ENCODE data around the gene AP1B1. TPM values are rescaled to one million over a fixed set of nuclear protein-coding genes. Genes with fewer than 3 reads are reported as not detected.

AP1B1 gene
- total RNA-seq, 1 experiment from 2014 or later, result 77.9 TPM

DNA sequence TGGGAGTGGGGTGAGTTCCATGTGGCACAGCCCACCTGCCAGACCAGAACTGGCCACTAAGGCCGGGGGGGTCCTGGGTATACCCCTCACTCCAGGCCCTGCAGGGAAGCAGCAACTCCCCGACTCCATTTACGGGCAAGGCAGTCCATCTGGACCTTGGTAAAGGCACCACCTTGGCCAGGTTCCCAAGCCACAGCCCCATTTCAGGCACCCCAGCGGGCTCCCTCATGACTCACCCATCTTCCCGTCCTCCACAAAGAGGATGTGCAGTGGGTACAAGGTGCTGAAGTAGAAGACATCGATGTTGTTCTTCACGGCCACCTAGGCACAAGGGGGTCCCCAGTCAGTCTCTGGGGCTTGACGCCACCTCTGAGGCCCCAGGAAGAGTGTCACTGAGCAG lies 57.2 kb downstream of the AP1B1 start:
- POLR2A ChIA-PET, result no interaction called here
- no peak overlapping the region for H3K27ac Mint-ChIP-seq
- no peak for ATAC-seq

DNA sequence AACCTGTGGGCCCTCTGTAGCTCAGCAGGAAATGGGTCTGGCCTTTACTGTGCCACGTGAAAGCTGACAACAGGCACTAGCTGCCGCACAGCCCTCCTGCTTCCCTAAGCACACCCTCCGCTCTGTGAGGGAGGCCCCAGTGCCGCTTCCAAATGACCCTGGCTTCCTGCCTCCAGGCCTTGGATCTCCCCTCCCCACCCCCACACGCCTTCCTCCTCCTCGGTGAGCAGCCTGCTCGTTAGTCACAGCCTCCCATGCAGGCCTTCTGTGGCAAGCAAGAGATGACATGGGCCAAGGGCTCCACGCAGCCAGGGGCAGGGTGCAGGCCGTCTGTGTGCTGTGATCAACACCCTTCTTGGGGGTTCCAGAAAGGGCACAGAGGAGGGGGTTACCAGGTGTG lies 57.6 kb downstream of the AP1B1 start:
- H3K36me3 Mint-ChIP-seq, result peaks cover 10% of the 10 kb centered on the region; the same call in 1 of the 2 replicates
- DNase-seq (ENCODE audit: low spot score), result no peak
- no peak overlapping the region for H3K27ac Mint-ChIP-seq
- no peaks in the 10 kb centered on the region for H3K9me3 Mint-ChIP-seq
- peak; percentile 20 for ATAC-seq
- no peak overlapping the region for H3K4me3 Mint-ChIP-seq
- ChIA-PET POLR2A (no interaction called here), CTCF (no interaction called here)
- no peaks in the 10 kb centered on the region for H3K27me3 Mint-ChIP-seq (ENCODE audit: low read depth)
- H3K4me1 Mint-ChIP-seq, result no peaks in the 10 kb centered on the region
- no peak for TF ChIP-seq TEAD4 (CRISPR knock-in tag; IDR thresholded peaks at IDR 0.05)
- no peak for TF ChIP-seq FOXJ3 (CRISPR knock-in tag; IDR thresholded peaks at IDR 0.05; ENCODE audit: borderline replicate concordance)
- TF ChIP-seq, protein P1, sequence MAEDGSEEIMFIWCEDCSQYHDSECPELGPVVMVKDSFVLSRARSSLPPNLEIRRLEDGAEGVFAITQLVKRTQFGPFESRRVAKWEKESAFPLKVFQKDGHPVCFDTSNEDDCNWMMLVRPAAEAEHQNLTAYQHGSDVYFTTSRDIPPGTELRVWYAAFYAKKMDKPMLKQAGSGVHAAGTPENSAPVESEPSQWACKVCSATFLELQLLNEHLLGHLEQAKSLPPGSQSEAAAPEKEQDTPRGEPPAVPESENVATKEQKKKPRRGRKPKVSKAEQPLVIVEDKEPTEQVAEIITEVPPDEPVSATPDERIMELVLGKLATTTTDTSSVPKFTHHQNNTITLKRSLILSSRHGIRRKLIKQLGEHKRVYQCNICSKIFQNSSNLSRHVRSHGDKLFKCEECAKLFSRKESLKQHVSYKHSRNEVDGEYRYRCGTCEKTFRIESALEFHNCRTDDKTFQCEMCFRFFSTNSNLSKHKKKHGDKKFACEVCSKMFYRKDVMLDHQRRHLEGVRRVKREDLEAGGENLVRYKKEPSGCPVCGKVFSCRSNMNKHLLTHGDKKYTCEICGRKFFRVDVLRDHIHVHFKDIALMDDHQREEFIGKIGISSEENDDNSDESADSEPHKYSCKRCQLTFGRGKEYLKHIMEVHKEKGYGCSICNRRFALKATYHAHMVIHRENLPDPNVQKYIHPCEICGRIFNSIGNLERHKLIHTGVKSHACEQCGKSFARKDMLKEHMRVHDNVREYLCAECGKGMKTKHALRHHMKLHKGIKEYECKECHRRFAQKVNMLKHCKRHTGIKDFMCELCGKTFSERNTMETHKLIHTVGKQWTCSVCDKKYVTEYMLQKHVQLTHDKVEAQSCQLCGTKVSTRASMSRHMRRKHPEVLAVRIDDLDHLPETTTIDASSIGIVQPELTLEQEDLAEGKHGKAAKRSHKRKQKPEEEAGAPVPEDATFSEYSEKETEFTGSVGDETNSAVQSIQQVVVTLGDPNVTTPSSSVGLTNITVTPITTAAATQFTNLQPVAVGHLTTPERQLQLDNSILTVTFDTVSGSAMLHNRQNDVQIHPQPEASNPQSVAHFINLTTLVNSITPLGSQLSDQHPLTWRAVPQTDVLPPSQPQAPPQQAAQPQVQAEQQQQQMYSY (CRISPR knock-in tag; IDR thresholded peaks at IDR 0.05), result peak; percentile 61; the same call in 1 of the 2 replicates
- TF ChIP-seq, protein P2, sequence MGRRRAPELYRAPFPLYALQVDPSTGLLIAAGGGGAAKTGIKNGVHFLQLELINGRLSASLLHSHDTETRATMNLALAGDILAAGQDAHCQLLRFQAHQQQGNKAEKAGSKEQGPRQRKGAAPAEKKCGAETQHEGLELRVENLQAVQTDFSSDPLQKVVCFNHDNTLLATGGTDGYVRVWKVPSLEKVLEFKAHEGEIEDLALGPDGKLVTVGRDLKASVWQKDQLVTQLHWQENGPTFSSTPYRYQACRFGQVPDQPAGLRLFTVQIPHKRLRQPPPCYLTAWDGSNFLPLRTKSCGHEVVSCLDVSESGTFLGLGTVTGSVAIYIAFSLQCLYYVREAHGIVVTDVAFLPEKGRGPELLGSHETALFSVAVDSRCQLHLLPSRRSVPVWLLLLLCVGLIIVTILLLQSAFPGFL (CRISPR knock-in tag; IDR thresholded peaks at IDR 0.05; ENCODE audit: borderline replicate concordance), result no peak
- no peak for TF ChIP-seq ZNF263 (CRISPR knock-in tag; IDR thresholded peaks at IDR 0.05; ENCODE audit: low read depth)

More for the DNA sequence above, 57.2 kb downstream of the AP1B1 start:
- CTCF ChIA-PET, result no interaction called here
- DNase-seq (ENCODE audit: low spot score), result no peak
- TF ChIP-seq MYBL2 (CRISPR knock-in tag; IDR thresholded peaks at IDR 0.05), result no peak
- TF ChIP-seq, protein P3, sequence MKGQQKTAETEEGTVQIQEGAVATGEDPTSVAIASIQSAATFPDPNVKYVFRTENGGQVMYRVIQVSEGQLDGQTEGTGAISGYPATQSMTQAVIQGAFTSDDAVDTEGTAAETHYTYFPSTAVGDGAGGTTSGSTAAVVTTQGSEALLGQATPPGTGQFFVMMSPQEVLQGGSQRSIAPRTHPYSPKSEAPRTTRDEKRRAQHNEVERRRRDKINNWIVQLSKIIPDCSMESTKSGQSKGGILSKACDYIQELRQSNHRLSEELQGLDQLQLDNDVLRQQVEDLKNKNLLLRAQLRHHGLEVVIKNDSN (CRISPR knock-in tag; IDR thresholded peaks at IDR 0.05), result no peak
- TF ChIP-seq SMAD4 (CRISPR knock-in tag; IDR thresholded peaks at IDR 0.05), result no peak
- TF ChIP-seq, protein P4, sequence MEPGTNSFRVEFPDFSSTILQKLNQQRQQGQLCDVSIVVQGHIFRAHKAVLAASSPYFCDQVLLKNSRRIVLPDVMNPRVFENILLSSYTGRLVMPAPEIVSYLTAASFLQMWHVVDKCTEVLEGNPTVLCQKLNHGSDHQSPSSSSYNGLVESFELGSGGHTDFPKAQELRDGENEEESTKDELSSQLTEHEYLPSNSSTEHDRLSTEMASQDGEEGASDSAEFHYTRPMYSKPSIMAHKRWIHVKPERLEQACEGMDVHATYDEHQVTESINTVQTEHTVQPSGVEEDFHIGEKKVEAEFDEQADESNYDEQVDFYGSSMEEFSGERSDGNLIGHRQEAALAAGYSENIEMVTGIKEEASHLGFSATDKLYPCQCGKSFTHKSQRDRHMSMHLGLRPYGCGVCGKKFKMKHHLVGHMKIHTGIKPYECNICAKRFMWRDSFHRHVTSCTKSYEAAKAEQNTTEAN (CRISPR knock-in tag; IDR thresholded peaks at IDR 0.05), result no peak
- no peak for TF ChIP-seq CREB1 (CRISPR knock-in tag; IDR thresholded peaks at IDR 0.05)
- TF ChIP-seq, protein P5, sequence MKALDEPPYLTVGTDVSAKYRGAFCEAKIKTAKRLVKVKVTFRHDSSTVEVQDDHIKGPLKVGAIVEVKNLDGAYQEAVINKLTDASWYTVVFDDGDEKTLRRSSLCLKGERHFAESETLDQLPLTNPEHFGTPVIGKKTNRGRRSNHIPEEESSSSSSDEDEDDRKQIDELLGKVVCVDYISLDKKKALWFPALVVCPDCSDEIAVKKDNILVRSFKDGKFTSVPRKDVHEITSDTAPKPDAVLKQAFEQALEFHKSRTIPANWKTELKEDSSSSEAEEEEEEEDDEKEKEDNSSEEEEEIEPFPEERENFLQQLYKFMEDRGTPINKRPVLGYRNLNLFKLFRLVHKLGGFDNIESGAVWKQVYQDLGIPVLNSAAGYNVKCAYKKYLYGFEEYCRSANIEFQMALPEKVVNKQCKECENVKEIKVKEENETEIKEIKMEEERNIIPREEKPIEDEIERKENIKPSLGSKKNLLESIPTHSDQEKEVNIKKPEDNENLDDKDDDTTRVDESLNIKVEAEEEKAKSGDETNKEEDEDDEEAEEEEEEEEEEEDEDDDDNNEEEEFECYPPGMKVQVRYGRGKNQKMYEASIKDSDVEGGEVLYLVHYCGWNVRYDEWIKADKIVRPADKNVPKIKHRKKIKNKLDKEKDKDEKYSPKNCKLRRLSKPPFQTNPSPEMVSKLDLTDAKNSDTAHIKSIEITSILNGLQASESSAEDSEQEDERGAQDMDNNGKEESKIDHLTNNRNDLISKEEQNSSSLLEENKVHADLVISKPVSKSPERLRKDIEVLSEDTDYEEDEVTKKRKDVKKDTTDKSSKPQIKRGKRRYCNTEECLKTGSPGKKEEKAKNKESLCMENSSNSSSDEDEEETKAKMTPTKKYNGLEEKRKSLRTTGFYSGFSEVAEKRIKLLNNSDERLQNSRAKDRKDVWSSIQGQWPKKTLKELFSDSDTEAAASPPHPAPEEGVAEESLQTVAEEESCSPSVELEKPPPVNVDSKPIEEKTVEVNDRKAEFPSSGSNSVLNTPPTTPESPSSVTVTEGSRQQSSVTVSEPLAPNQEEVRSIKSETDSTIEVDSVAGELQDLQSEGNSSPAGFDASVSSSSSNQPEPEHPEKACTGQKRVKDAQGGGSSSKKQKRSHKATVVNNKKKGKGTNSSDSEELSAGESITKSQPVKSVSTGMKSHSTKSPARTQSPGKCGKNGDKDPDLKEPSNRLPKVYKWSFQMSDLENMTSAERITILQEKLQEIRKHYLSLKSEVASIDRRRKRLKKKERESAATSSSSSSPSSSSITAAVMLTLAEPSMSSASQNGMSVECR (CRISPR knock-in tag; IDR thresholded peaks at IDR 0.05; ENCODE audit: borderline replicate concordance), result no peak
- no peak for TF ChIP-seq FOXK1 (CRISPR knock-in tag; IDR thresholded peaks at IDR 0.05)
- no peak for TF ChIP-seq ESRRA (CRISPR knock-in tag; IDR thresholded peaks at IDR 0.05; ENCODE audit: borderline replicate concordance)
- TF ChIP-seq OVOL2 (CRISPR knock-in tag; IDR thresholded peaks at IDR 0.05; ENCODE audit: borderline replicate concordance), result no peak
- TF ChIP-seq, protein P1 (CRISPR knock-in tag; IDR thresholded peaks at IDR 0.05), result no peak
- no peak for TF ChIP-seq EMX1 (CRISPR knock-in tag; IDR thresholded peaks at IDR 0.05)
- TF ChIP-seq GTF2I (CRISPR knock-in tag; conservative IDR thresholded peaks at IDR 0.05), result no peak
- Mint-ChIP-seq H3K4me3 (no peak overlapping the region), H3K27me3 (ENCODE audit: low read depth) (no peaks in the 10 kb centered on the region), H3K36me3 (peaks cover 15% of the 10 kb centered on the region; the same call in 1 of the 2 replicates), H3K9me3 (no peaks in the 10 kb centered on the region), H3K4me1 (no peaks in the 10 kb centered on the region)
